Central memory CD8-positive, alpha-beta T cell (primary cell): ENCODE data around the gene HHATL.

Experiments
- ATAC-seq: fragments of 150-1000 bp; cut with Tn5 transposase; replicated peaks from 2 replicates; pipeline ENCODE4 v1.10.0; 2022; ENCODE audit warnings: mild to moderate bottlenecking, moderate FRiP score, moderate number of reproducible peaks; ENCODE audit not compliant: poor library complexity, severe bottlenecking; ENCODE audit errors: extremely low read depth
- DNase-seq, 2 donors: peaks; one replicate each; pipeline ENCODE4 v3.0.0; 2021; ENCODE audit warnings: low spot score in 2 of 2
- H3K27ac Mint-ChIP-seq: one replicate; pipeline ENCODE4 v1.8.0; 2022; ENCODE audit warnings: low read depth, mild to moderate bottlenecking, moderate library complexity, mixed read lengths
- H3K27me3 Mint-ChIP-seq: one replicate; pipeline ENCODE4 v1.8.0; 2022; ENCODE audit warnings: mixed read lengths
- H3K36me3 Mint-ChIP-seq: one replicate; pipeline ENCODE4 v1.8.0; 2022; ENCODE audit warnings: mild to moderate bottlenecking, moderate library complexity, mixed read lengths; ENCODE audit not compliant: insufficient read depth
- H3K4me1 Mint-ChIP-seq: one replicate; pipeline ENCODE4 v1.8.0; 2022; ENCODE audit warnings: mixed read lengths
- H3K4me3 Mint-ChIP-seq: one replicate; pipeline ENCODE4 v1.8.0; 2022; ENCODE audit warnings: mild to moderate bottlenecking, moderate library complexity, mixed read lengths
- H3K9me3 Mint-ChIP-seq: one replicate; pipeline ENCODE4 v1.8.0; 2022; ENCODE audit warnings: mixed read lengths

The HHATL gene

GRCh38 chr3:42658091-42658770, 44.4 kb downstream of the HHATL start:
- no peak for ATAC-seq
- Mint-ChIP-seq H3K4me3 (no peak overlapping the region), H3K9me3 (no peaks in the 10 kb centered on the region), H3K4me1 (peaks cover 19% of the 10 kb centered on the region), H3K36me3 (peaks cover 4% of the 10 kb centered on the region), H3K27ac (no peak overlapping the region), H3K27me3 (no peaks in the 10 kb centered on the region)
- no peak for DNase-seq

GRCh38 chr3:42657675-42658074, 44.9 kb downstream of the HHATL start:
- Mint-ChIP-seq H3K27me3 (no peaks in the 10 kb centered on the region), H3K36me3 (peaks cover 4% of the 10 kb centered on the region), H3K4me1 (peaks cover 24% of the 10 kb centered on the region), H3K9me3 (no peaks in the 10 kb centered on the region), H3K4me3 (no peak overlapping the region), H3K27ac (no peak overlapping the region)
- DNase-seq, result no peak
- no peak for ATAC-seq

- Mint-ChIP-seq H3K4me3 (no peak overlapping the region), H3K27me3 (no peaks in the 10 kb centered on the region), H3K27ac (peak overlapping the region; percentile 42), H3K4me1 (peaks cover 32% of the 10 kb centered on the region), H3K9me3 (no peaks in the 10 kb centered on the region), H3K36me3 (peaks cover 4% of the 10 kb centered on the region)
- ATAC-seq, result no peak
- DNase-seq, result no peak
These were observed 45.7 kb downstream of the HHATL start for GRCh38 chr3:42656680-42657610.

GRCh38 chr3:42655980-42656679, 46.5 kb downstream of the HHATL start:
- no peak for DNase-seq
- Mint-ChIP-seq H3K27ac (peak overlapping the region; percentile 42), H3K4me1 (peaks cover 36% of the 10 kb centered on the region), H3K4me3 (no peak overlapping the region), H3K27me3 (no peaks in the 10 kb centered on the region), H3K36me3 (peaks cover 3% of the 10 kb centered on the region), H3K9me3 (no peaks in the 10 kb centered on the region)
- no peak for ATAC-seq

GRCh38 chr3:42655331-42655888, 47.2 kb downstream of the HHATL start:
- H3K4me3 Mint-ChIP-seq, result peak overlapping the region; percentile 50
- H3K36me3 Mint-ChIP-seq, result peaks cover 1% of the 10 kb centered on the region
- no peak for DNase-seq
- peaks cover 36% of the 10 kb centered on the region for H3K4me1 Mint-ChIP-seq
- no peaks in the 10 kb centered on the region for H3K9me3 Mint-ChIP-seq
- H3K27ac Mint-ChIP-seq, result no peak overlapping the region
- no peak for ATAC-seq
- H3K27me3 Mint-ChIP-seq, result no peaks in the 10 kb centered on the region

GRCh38 chr3:42654331-42655201, 48.0 kb downstream of the HHATL start:
- DNase-seq, result no peak
- Mint-ChIP-seq H3K27ac (no peak overlapping the region), H3K27me3 (no peaks in the 10 kb centered on the region)

GRCh38 chr3:42653560-42654330, 48.9 kb downstream of the HHATL start, which contains the start of gene ZBTB47:
TSS of gene ZBTB47 (plus strand) at chr3:42653697. CDS start at chr3:42658356, 4,659 bp downstream.
- H3K27ac Mint-ChIP-seq, result no peak within 1 kb of the TSS
- peak; percentile 12 for ATAC-seq
- no peak for DNase-seq

More at GRCh38 chr3:42654331-42655201, 48.0 kb downstream of the HHATL start:
- peaks cover 30% of the 10 kb centered on the region for H3K4me1 Mint-ChIP-seq
- peak overlapping the region; percentile 83 for H3K4me3 Mint-ChIP-seq
- ATAC-seq, result peak; percentile 24
- peaks cover 1% of the 10 kb centered on the region for H3K36me3 Mint-ChIP-seq
- no peaks in the 10 kb centered on the region for H3K9me3 Mint-ChIP-seq

GRCh38 chr3:42653303-42653559, 49.4 kb downstream of the HHATL start:
- Mint-ChIP-seq H3K27me3 (no peaks in the 10 kb centered on the region), H3K4me3 (peak overlapping the region; percentile 83), H3K9me3 (no peaks in the 10 kb centered on the region), H3K4me1 (peaks cover 30% of the 10 kb centered on the region), H3K27ac (no peak overlapping the region), H3K36me3 (peaks cover 1% of the 10 kb centered on the region)
- DNase-seq (no peak), ATAC-seq (no peak)

More at GRCh38 chr3:42653560-42654330, 48.9 kb downstream of the HHATL start, which contains the start of gene ZBTB47:
- Mint-ChIP-seq H3K9me3 (no peaks in the 10 kb centered on the region), H3K4me1 (peaks cover 30% of the 10 kb centered on the region), H3K4me3 (peak within 1 kb of the TSS; percentile 83), H3K36me3 (peaks cover 1% of the 10 kb centered on the region), H3K27me3 (no peaks in the 10 kb centered on the region)

GRCh38 chr3:42652611-42653302, 49.8 kb downstream of the HHATL start:
- no peaks in the 10 kb centered on the region for H3K27me3 Mint-ChIP-seq
- H3K4me3 Mint-ChIP-seq, result peak overlapping the region; percentile 83
- no peaks in the 10 kb centered on the region for H3K9me3 Mint-ChIP-seq
- ATAC-seq (no peak), DNase-seq (no peak)
- H3K4me1 Mint-ChIP-seq, result peaks cover 30% of the 10 kb centered on the region
- peaks cover 6% of the 10 kb centered on the region for H3K36me3 Mint-ChIP-seq
- no peak overlapping the region for H3K27ac Mint-ChIP-seq

- no peak overlapping the region for H3K4me3 Mint-ChIP-seq
- ATAC-seq, result no peak
- peaks cover 10% of the 10 kb centered on the region for H3K36me3 Mint-ChIP-seq
- no peak for DNase-seq
- H3K27ac Mint-ChIP-seq, result peak overlapping the region; percentile 19
- H3K4me1 Mint-ChIP-seq, result peaks cover 30% of the 10 kb centered on the region
- no peaks in the 10 kb centered on the region for H3K9me3 Mint-ChIP-seq
- H3K27me3 Mint-ChIP-seq, result no peaks in the 10 kb centered on the region
These were observed 50.4 kb downstream of the HHATL start for GRCh38 chr3:42652251-42652610.
